Mesenchymal stem cell (in vitro differentiated cells and primary cell): ENCODE measurements around the gene NEGR1.

Experiments used
- DNase-seq: peaks from one replicate; pipeline ENCODE4 v3.0.0-alpha.2; 2013
- H2AFZ ChIP-seq: one replicate; pipeline ENCODE4 v1.6.1; 2013; ENCODE audit warnings: low read depth, mild to moderate bottlenecking, control low read depth, inconsistent platforms, low read length, moderate library complexity
- H2AK5ac ChIP-seq: 2 replicates; pipeline ENCODE4 v1.6.1; 2013; ENCODE audit warnings: low read length, moderate library complexity, mild to moderate bottlenecking, inconsistent platforms; ENCODE audit not compliant: severe bottlenecking
- H2BK120ac ChIP-seq: one replicate; pipeline ENCODE4 v1.6.1; 2013; ENCODE audit warnings: low read depth, mild to moderate bottlenecking, inconsistent platforms, low read length, moderate library complexity
- H2BK12ac ChIP-seq, 2 experiments: one replicate each; pipeline ENCODE4 v1.6.1; 2013; ENCODE audit warnings: inconsistent platforms in 2 of 2, low read length in 2 of 2, mild to moderate bottlenecking in 2 of 2, moderate library complexity in 2 of 2, control low read depth in 1 of 2
- H2BK15ac ChIP-seq: one replicate; pipeline ENCODE4 v1.6.1; 2013; ENCODE audit warnings: mild to moderate bottlenecking, low read depth, inconsistent platforms; ENCODE audit not compliant: poor library complexity, severe bottlenecking
- H2BK5ac ChIP-seq: 2 replicates; pipeline ENCODE4 v1.6.1; 2013; ENCODE audit warnings: low read depth, mild to moderate bottlenecking, low read length, control low read depth, inconsistent platforms; ENCODE audit not compliant: poor library complexity, severe bottlenecking
- H3K14ac ChIP-seq, 2 experiments: one replicate each; pipeline ENCODE4 v1.6.1; 2013; ENCODE audit warnings: inconsistent platforms in 2 of 2, low read length in 2 of 2, control low read depth in 1 of 2, mild to moderate bottlenecking in 1 of 2, moderate library complexity in 1 of 2
- H3K18ac ChIP-seq, 2 experiments: one replicate each; pipeline ENCODE4 v1.6.1; 2013; ENCODE audit warnings: inconsistent platforms in 2 of 2, low read length in 2 of 2, control low read depth in 1 of 2, low read depth in 1 of 2, mild to moderate bottlenecking in 1 of 2
- H3K23ac ChIP-seq, 2 experiments: one replicate each; pipeline ENCODE4 v1.6.1; 2013; ENCODE audit warnings: inconsistent platforms in 2 of 2, low read length in 2 of 2, mild to moderate bottlenecking in 2 of 2, moderate library complexity in 2 of 2, control low read depth in 1 of 2
- H3K27ac ChIP-seq: 2 replicates; pipeline ENCODE4 v1.5.1; 2013; ENCODE audit warnings: mild to moderate bottlenecking, moderate library complexity, low read length, control low read depth, inconsistent platforms; ENCODE audit not compliant: poor library complexity, severe bottlenecking
- H3K27me3 ChIP-seq, 2 experiments: 2 replicates each; pipeline versions ENCODE4 v1.6.1 to v1.7.0; 2013; ENCODE audit warnings: low read length in 2 of 2, mild to moderate bottlenecking in 2 of 2, moderate library complexity in 2 of 2, control low read depth in 1 of 2, inconsistent platforms in 1 of 2; ENCODE audit not compliant: control insufficient read depth in 1 of 2, insufficient read depth in 1 of 2
- H3K36me3 ChIP-seq, 2 experiments: 2 replicates each; pipeline versions ENCODE4 v1.6.1 to v1.7.0; 2013; ENCODE audit warnings: low read length in 2 of 2, control low read depth in 1 of 2, inconsistent platforms in 1 of 2, low read depth in 1 of 2, mild to moderate bottlenecking in 1 of 2; ENCODE audit not compliant: insufficient read depth in 2 of 2, control insufficient read depth in 1 of 2
- H3K4ac ChIP-seq, 2 experiments: one replicate each; pipeline ENCODE4 v1.6.1; 2013; ENCODE audit warnings: inconsistent platforms in 2 of 2, low read length in 2 of 2, mild to moderate bottlenecking in 2 of 2, moderate library complexity in 2 of 2, control low read depth in 1 of 2, low read depth in 1 of 2
- H3K4me1 ChIP-seq: 2 replicates; pipeline ENCODE4 v1.6.1; 2013; ENCODE audit warnings: low read depth, low read length, control low read depth; ENCODE audit not compliant: control insufficient read depth, insufficient read depth
- H3K4me2 ChIP-seq: 2 replicates; pipeline ENCODE4 v1.6.1; 2013; ENCODE audit warnings: low read length, mild to moderate bottlenecking, inconsistent platforms; ENCODE audit not compliant: poor library complexity, severe bottlenecking
- H3K4me3 ChIP-seq, 2 experiments: 2 replicates each; pipeline versions ENCODE4 v1.5.1 to v1.7.0; 2013; ENCODE audit warnings: low read length in 2 of 2, mild to moderate bottlenecking in 2 of 2, control low read depth in 1 of 2, low read depth in 1 of 2; ENCODE audit not compliant: insufficient read depth in 1 of 2
- H3K79me1 ChIP-seq: replicated peaks from 2 replicates; pipeline ENCODE4 v1.6.1; 2013; ENCODE audit warnings: mild to moderate bottlenecking, control low read depth, low read length, inconsistent platforms; ENCODE audit not compliant: poor library complexity, severe bottlenecking
- H3K9ac ChIP-seq: 2 replicates; pipeline ENCODE4 v1.7.0; 2013; ENCODE audit warnings: mild to moderate bottlenecking, low read length, moderate library complexity
- H3K9me3 ChIP-seq: 2 replicates; pipeline ENCODE4 v1.7.0; 2013; ENCODE audit warnings: mild to moderate bottlenecking, low read length; ENCODE audit not compliant: control insufficient read depth
- H4K8ac ChIP-seq: one replicate; pipeline ENCODE4 v1.6.1; 2013; ENCODE audit warnings: inconsistent platforms, mild to moderate bottlenecking, low read length, moderate library complexity
- H4K91ac ChIP-seq: one replicate; pipeline ENCODE4 v1.6.1; 2013; ENCODE audit warnings: mild to moderate bottlenecking, low read length, inconsistent platforms
- WGBS: methylation state at CpG from one replicate; pipeline ENCODE4 v1.1.7; 2013; ENCODE audit warnings: mixed read lengths; 5-methylcytosine and 5-hydroxymethylcytosine counted together

Gene NEGR1

DNA sequence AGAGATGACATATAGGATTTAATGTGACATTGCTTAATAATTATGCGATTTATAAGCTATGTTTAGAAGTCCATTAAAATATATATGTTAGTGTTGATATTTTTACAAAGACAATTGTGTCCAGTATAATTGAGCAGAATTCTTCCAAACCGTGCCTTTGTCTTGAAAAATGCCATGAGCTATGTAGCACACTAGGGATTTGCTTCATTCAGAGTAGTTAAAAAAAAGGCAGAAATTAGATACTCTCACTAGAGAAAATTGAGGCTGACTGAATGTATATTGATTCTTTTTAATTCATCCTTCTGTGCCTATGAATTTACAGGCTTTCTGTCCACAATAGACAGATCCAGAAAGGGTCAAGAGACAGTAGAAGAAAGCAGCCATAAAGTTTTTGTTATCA lies 429.0 kb downstream of the NEGR1 start:
- Histone ChIP-seq H4K8ac (no peak overlapping the region), H4K91ac (no peak overlapping the region), H2BK5ac (no peak overlapping the region), H3K79me1 (peaks cover 3% of the 10 kb centered on the region), H3K4me3 (no peak overlapping the region), H2AK5ac (no peak overlapping the region), H3K27me3 (no peaks in the 10 kb centered on the region), H2BK120ac (no peak overlapping the region), H3K23ac (no peak overlapping the region), H3K4ac (no peak overlapping the region), H2BK15ac (no peak overlapping the region), H2AFZ (no peak overlapping the region), H3K4me1 (no peaks in the 10 kb centered on the region), H3K4me2 (no peak overlapping the region), H3K18ac (no peak overlapping the region), H3K9ac (no peak overlapping the region), H3K14ac (no peak overlapping the region), H3K36me3 (no peaks in the 10 kb centered on the region), H3K27ac (no peak overlapping the region), H2BK12ac (no peak overlapping the region), H3K9me3 (no peaks in the 10 kb centered on the region)
- DNase-seq: no peak
- no CpG with 5 or more reads among the region's 2 CpGs for WGBS

- H3K4me1 ChIP-seq: no peaks in the 10 kb centered on the region
- H3K23ac ChIP-seq: no peak overlapping the region
- no peak overlapping the region for H3K18ac ChIP-seq
- peak overlapping the region; percentile 43 for H3K9ac ChIP-seq
- H3K14ac ChIP-seq: no peak overlapping the region
- H3K9me3 ChIP-seq: no peaks in the 10 kb centered on the region
- H3K4me2 ChIP-seq: no peak overlapping the region
- no peak overlapping the region for H2AFZ ChIP-seq
- H4K91ac ChIP-seq: no peak overlapping the region
- H3K27ac ChIP-seq: no peak overlapping the region
- no peaks in the 10 kb centered on the region for H3K27me3 ChIP-seq
- H2BK5ac ChIP-seq: no peak overlapping the region
- H3K4me3 ChIP-seq: no peak overlapping the region
- H2BK120ac ChIP-seq: no peak overlapping the region
- H3K79me1 ChIP-seq: peaks cover 3% of the 10 kb centered on the region
- no peaks in the 10 kb centered on the region for H3K36me3 ChIP-seq
- no peak overlapping the region for H2BK12ac ChIP-seq
- WGBS: 100% methylated on average over 1 of the region's 3 CpGs
- H2AK5ac ChIP-seq: no peak overlapping the region
- no peak overlapping the region for H3K4ac ChIP-seq
- H2BK15ac ChIP-seq: no peak overlapping the region
- no peak overlapping the region for H4K8ac ChIP-seq
- DNase-seq: no peak
These were observed 431.4 kb downstream of the NEGR1 start for GRCh38 chr1:71850936-71851335.

DNA sequence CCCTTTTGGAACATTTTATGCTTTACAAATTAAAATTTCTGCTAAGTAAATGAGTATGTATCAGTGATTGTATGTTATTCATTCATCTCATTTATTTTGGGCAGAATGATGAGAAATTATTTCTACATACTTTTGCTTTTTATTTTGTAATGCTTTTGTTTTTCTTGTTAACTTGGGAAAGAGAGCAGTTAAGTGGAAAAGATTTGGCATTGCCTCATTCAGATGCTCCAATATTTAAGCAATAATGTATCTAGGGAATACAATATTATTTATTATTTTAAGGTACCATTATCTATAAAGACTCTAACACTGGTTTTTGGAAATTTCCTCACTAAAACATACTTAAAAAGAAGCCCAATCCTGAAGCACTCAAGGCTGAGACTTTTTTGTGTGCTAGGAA lies 431.8 kb downstream of the NEGR1 start:
- H2BK120ac ChIP-seq: no peak overlapping the region

DNA sequence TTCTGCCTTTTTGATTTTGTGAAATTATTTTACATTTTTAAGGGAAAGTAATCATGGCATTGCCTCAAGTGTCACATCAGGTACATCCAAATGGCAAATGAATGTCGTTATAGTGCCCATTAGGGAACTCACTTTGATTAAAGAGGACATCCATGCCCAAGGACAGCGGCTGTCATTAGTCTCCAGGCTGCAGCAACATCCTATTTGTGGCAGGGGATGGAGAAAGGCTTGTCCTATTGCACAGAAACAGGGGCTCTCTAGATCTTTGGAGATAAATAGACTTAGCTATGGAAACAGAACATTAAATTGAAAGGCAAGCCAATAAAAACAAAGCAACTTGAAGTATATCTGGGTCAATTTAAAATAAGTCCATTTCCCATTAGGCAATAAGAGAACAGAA lies 439.3 kb downstream of the NEGR1 start:
- H3K9me3 ChIP-seq: no peaks in the 10 kb centered on the region
- no peak overlapping the region for H2BK12ac ChIP-seq
- no peaks in the 10 kb centered on the region for H3K79me1 ChIP-seq
- DNase-seq: no peak
- no peaks in the 10 kb centered on the region for H3K36me3 ChIP-seq
- no peak overlapping the region for H3K4ac ChIP-seq
- H3K4me2 ChIP-seq: no peak overlapping the region
- 80% methylated on average over 2 of the region's 2 CpGs for WGBS
- H3K23ac ChIP-seq: no peak overlapping the region
- no peak overlapping the region for H2BK120ac ChIP-seq
- no peaks in the 10 kb centered on the region for H3K4me1 ChIP-seq
- no peak overlapping the region for H3K18ac ChIP-seq
- no peak overlapping the region for H3K9ac ChIP-seq
- no peak overlapping the region for H3K27ac ChIP-seq
- H3K4me3 ChIP-seq: no peak overlapping the region
- H4K91ac ChIP-seq: no peak overlapping the region
- H3K14ac ChIP-seq: no peak overlapping the region
- H2BK15ac ChIP-seq: no peak overlapping the region
- no peak overlapping the region for H4K8ac ChIP-seq
- H2AFZ ChIP-seq: no peak overlapping the region
- no peaks in the 10 kb centered on the region for H3K27me3 ChIP-seq
- H2BK5ac ChIP-seq: no peak overlapping the region
- H2AK5ac ChIP-seq: no peak overlapping the region

More for the DNA sequence above, 431.8 kb downstream of the NEGR1 start:
- no peak overlapping the region for H3K4me2 ChIP-seq
- no peaks in the 10 kb centered on the region for H3K27me3 ChIP-seq
- no peak overlapping the region for H2AK5ac ChIP-seq
- H3K4me1 ChIP-seq: no peaks in the 10 kb centered on the region
- H3K9ac ChIP-seq: peak overlapping the region; percentile 43
- H4K91ac ChIP-seq: no peak overlapping the region
- H3K36me3 ChIP-seq: no peaks in the 10 kb centered on the region
- H3K23ac ChIP-seq: no peak overlapping the region
- no peak overlapping the region for H2BK15ac ChIP-seq
- H3K79me1 ChIP-seq: peaks cover 3% of the 10 kb centered on the region
- H2AFZ ChIP-seq: no peak overlapping the region
- no peak overlapping the region for H2BK5ac ChIP-seq
- no peak overlapping the region for H4K8ac ChIP-seq
- H3K14ac ChIP-seq: no peak overlapping the region
- no peak overlapping the region for H3K4ac ChIP-seq
- H3K4me3 ChIP-seq: no peak overlapping the region
- no peak overlapping the region for H3K18ac ChIP-seq
- DNase-seq: no peak
- no peaks in the 10 kb centered on the region for H3K9me3 ChIP-seq
- H3K27ac ChIP-seq: no peak overlapping the region
- H2BK12ac ChIP-seq: no peak overlapping the region
